Esophagus muscularis mucosa (tissue), 4 donors: Measurements from ENCODE around the gene PLS1. TPM values are rescaled to one million over a fixed set of nuclear protein-coding genes. Genes with fewer than 3 reads are reported as not detected.
"Not testable (repeated sequence)": the region's sequence is repeated elsewhere in the genome, so short reads cannot be mapped to it uniquely, and the experiment has no call there.

ENCODE experiments used
- DNase-seq: peaks from one replicate; pipeline ENCODE4 v3.0.0-alpha.2; 2017; ENCODE audit errors: extremely low spot score
- H3K27ac ChIP-seq, 4 donors: fragments of 200-600 bp; sonication (generic); replicated peaks in 1 of 4; 1 replicate in 3 of 4; 2 replicates in 1 of 4; pipeline ENCODE4 v1.5.1; 2016 to 2019; ENCODE audit warnings: mild to moderate bottlenecking in 1 of 4
- H3K27me3 ChIP-seq, 4 donors: fragments of 200-600 bp; sonication (generic); one replicate each; pipeline versions ENCODE4 v1.5.1 to v1.6.0; 2016 to 2019
- H3K36me3 ChIP-seq, 4 donors: fragments of 200-600 bp; sonication (generic); one replicate each; pipeline ENCODE4 v1.5.1; 2016 to 2019
- H3K4me1 ChIP-seq, 4 donors: fragments of 200-600 bp; sonication (generic); one replicate each; pipeline ENCODE4 v1.5.1; 2016 to 2019
- H3K4me3 ChIP-seq, 4 donors: fragments of 200-600 bp; sonication (generic); 1 replicate in 2 of 4; 2 replicates in 2 of 4; pipeline ENCODE4 v1.5.1; 2016 to 2019; ENCODE audit warnings: mild to moderate bottlenecking in 4 of 4, moderate library complexity in 1 of 4
- H3K9me3 ChIP-seq, 4 donors: fragments of 200-600 bp; sonication (generic); 1 replicate in 3 of 4; 2 replicates in 1 of 4; pipeline ENCODE4 v1.5.1; 2016 to 2019
- CTCF ChIP-seq, 3 experiments: fragments of 200-600 bp in 2 of 3; fragments of 450-650 bp in 1 of 3; sonication (generic) in 2 of 3; IDR thresholded peaks; one replicate each; pipeline ENCODE4 v1.5.1; 2017 to 2019; ENCODE audit warnings: antibody characterized with exemption in 3 of 3, mild to moderate bottlenecking in 2 of 3, moderate library complexity in 1 of 3
- EP300 ChIP-seq: sonication (generic); formaldehyde crosslinking; IDR thresholded peaks from one replicate; pipeline ENCODE4 v1.6.1; 2017; ENCODE audit warnings: antibody characterized with exemption
- POLR2A ChIP-seq: fragments of 450-650 bp; IDR thresholded peaks from one replicate; pipeline ENCODE4 v1.6.1; 2017; ENCODE audit warnings: antibody characterized with exemption, moderate library complexity, mild to moderate bottlenecking, low read depth
- POLR2AphosphoS5 ChIP-seq, 2 donors: sonication (generic); formaldehyde crosslinking; IDR thresholded peaks; one replicate each; pipeline ENCODE4 v1.6.1; 2017; ENCODE audit warnings: antibody characterized with exemption in 2 of 2
- WGBS: methylation state at CpG from one replicate; pipeline ENCODE4 v1.1.5; 2018; 5-methylcytosine and 5-hydroxymethylcytosine counted together
- intact Hi-C: fragments of 100-400 bp; cut with DNase I; formaldehyde crosslinking; loops from one replicate; pipeline ENCODE4 v1.15.1; 2023
- total RNA-seq, 4 donors: library from RNA; depleted of rRNA; stranded (reverse); fragments of >200 nt; gene quantifications; one replicate each; pipeline versions ENCODE4 v1.1.0 to v1.2.1, GENCODE V29; 2016

PLS1 gene
- total RNA-seq, 4 donors from 2014 or later = 1.2 to 2.0 (median 1.5) TPM

- peaks cover 0 to 8% (median 1%) of the 10 kb centered on the region in 4 donors for H3K4me1 ChIP-seq
- TF ChIP-seq POLR2A = no peak
- no peak for TF ChIP-seq EP300
- no peak for TF ChIP-seq POLR2AphosphoS5 (IDR thresholded peaks at IDR 0.05)
- TF ChIP-seq CTCF (IDR thresholded peaks at IDR 0.05) = no peak
- no peaks in the 10 kb centered on the region for H3K36me3 ChIP-seq
- no peak overlapping the region for H3K4me3 ChIP-seq
- intact Hi-C loops = no loop called here
- 87% methylated on average over 3 of the region's 3 CpGs for WGBS
- H3K9me3 ChIP-seq = no peaks in the 10 kb centered on the region
- no peak overlapping the region for H3K27ac ChIP-seq
- H3K27me3 ChIP-seq = no peaks in the 10 kb centered on the region
- DNase-seq = no peak
Observed at GRCh38 chr3:142732066-142732465, 135.9 kb downstream of the PLS1 start.

- Histone ChIP-seq H3K4me1 (peaks cover 0 to 8% (median 0%) of the 10 kb centered on the region in 4 donors), H3K9me3 (no peaks in the 10 kb centered on the region), H3K27me3 (no peaks in the 10 kb centered on the region), H3K36me3 (no peaks in the 10 kb centered on the region), H3K4me3 (no peak overlapping the region), H3K27ac (no peak overlapping the region)
- TF ChIP-seq POLR2A (no peak), POLR2AphosphoS5 (IDR thresholded peaks at IDR 0.05) (no peak), EP300 (no peak), CTCF (IDR thresholded peaks at IDR 0.05) (no peak)
- intact Hi-C loops = no loop called here
- 100% methylated on average over 2 of the region's 2 CpGs for WGBS
- DNase-seq = no peak
Observed at GRCh38 chr3:142734834-142735233, 138.6 kb downstream of the PLS1 start.

GRCh38 chr3:142735462-142735861 lies 139.3 kb downstream of the PLS1 start:
- no peaks in the 10 kb centered on the region for H3K36me3 ChIP-seq
- no peak overlapping the region for H3K27ac ChIP-seq
- H3K27me3 ChIP-seq = no peaks in the 10 kb centered on the region
- no peak for TF ChIP-seq CTCF (IDR thresholded peaks at IDR 0.05)
- TF ChIP-seq POLR2A = no peak
- TF ChIP-seq EP300 = no peak
- TF ChIP-seq POLR2AphosphoS5 (IDR thresholded peaks at IDR 0.05) = no peak
- H3K4me3 ChIP-seq = no peak overlapping the region
- peaks cover 0 to 8% (median 0%) of the 10 kb centered on the region in 4 donors for H3K4me1 ChIP-seq
- H3K9me3 ChIP-seq = no peaks in the 10 kb centered on the region
- intact Hi-C loops = no loop called here
- DNase-seq = no peak

GRCh38 chr3:142738396-142738795 lies 142.2 kb downstream of the PLS1 start:
- Histone ChIP-seq H3K9me3 (no peaks in the 10 kb centered on the region), H3K36me3 (no peaks in the 10 kb centered on the region), H3K4me3 (no peak overlapping the region), H3K4me1 (peaks cover 0 to 8% (median 0%) of the 10 kb centered on the region in 4 donors), H3K27ac (no peak overlapping the region), H3K27me3 (no peaks in the 10 kb centered on the region)
- intact Hi-C loops = no loop called here
- no peak for DNase-seq
- no peak for TF ChIP-seq CTCF (IDR thresholded peaks at IDR 0.05)
- no peak for TF ChIP-seq EP300
- TF ChIP-seq POLR2AphosphoS5 (IDR thresholded peaks at IDR 0.05) = no peak
- no peak for TF ChIP-seq POLR2A

- no peak overlapping the region for H3K4me3 ChIP-seq
- no peaks in the 10 kb centered on the region for H3K4me1 ChIP-seq
- intact Hi-C loops = no loop called here
- H3K27ac ChIP-seq = no peak overlapping the region
- no peaks in the 10 kb centered on the region for H3K27me3 ChIP-seq
- H3K36me3 ChIP-seq = peaks cover 0 to 25% (median 16%) of the 10 kb centered on the region in 4 donors
- no peak for TF ChIP-seq POLR2AphosphoS5 (IDR thresholded peaks at IDR 0.05)
- no peak for TF ChIP-seq EP300
- no peak for TF ChIP-seq CTCF (IDR thresholded peaks at IDR 0.05)
- TF ChIP-seq POLR2A = no peak
- DNase-seq = no peak
- 94% methylated on average over 7 of the region's 7 CpGs for WGBS
- H3K9me3 ChIP-seq = no peaks in the 10 kb centered on the region
Observed at GRCh38 chr3:142746646-142747045, 150.5 kb downstream of the PLS1 start.

GRCh38 chr3:142750531-142750930 lies 154.3 kb downstream of the PLS1 start:
- whole genome bisulfite sequencing = 95% methylated on average over 4 of the region's 4 CpGs
- H3K27ac ChIP-seq, intact Hi-C loops: not testable (repeated sequence)

GRCh38 chr3:142752605-142753004 lies 156.4 kb downstream of the PLS1 start:
- peaks cover 0 to 25% (median 16%) of the 10 kb centered on the region in 4 donors for H3K36me3 ChIP-seq
- H3K27ac ChIP-seq, H3K4me3 ChIP-seq, intact Hi-C loops, H3K27me3 ChIP-seq, H3K4me1 ChIP-seq, H3K9me3 ChIP-seq, DNase-seq: not testable (repeated sequence)
- WGBS = 92% methylated on average over 3 of the region's 4 CpGs

More at GRCh38 chr3:142750531-142750930, 154.3 kb downstream of the PLS1 start:
- peaks cover 0 to 25% (median 16%) of the 10 kb centered on the region in 4 donors for H3K36me3 ChIP-seq
- H3K4me3 ChIP-seq, H3K4me1 ChIP-seq, H3K9me3 ChIP-seq, H3K27me3 ChIP-seq, DNase-seq: not testable (repeated sequence)
